PC-3 (cell line): ENCODE data around the gene YBX2. TPM values are rescaled to one million over a fixed set of nuclear protein-coding genes. Genes with fewer than 3 reads are reported as not detected.
A peak's percentile ranks its signal among the peaks of the same experiment; 100 is the strongest.

Source experiments
- ATAC-seq: fragments of 200-7000 bp; cut with Tn5 transposase; 2 replicates; pipeline ENCODE4 v1.9.1; 2020; ENCODE audit warnings: mild to moderate bottlenecking, moderate library complexity
- BruUV-seq: library from RNA; stranded (reverse); fragments of 400-500 nt; replicated peaks from 2 replicates; lab custom pipeline; 2021; lab: Mats Ljungman, UMichigan
- CTCF ChIA-PET: fragments of 300-600 bp; sonication (Branson Sonifier 250); formaldehyde crosslinking; loops from one replicate; lab custom pipeline; 2022; ENCODE audit warnings: antibody characterized with exemption; lab: Charles Lee
- POLR2A ChIA-PET: fragments of 300-600 bp; sonication (Branson Sonifier 250); formaldehyde crosslinking; loops from one replicate; lab custom pipeline; 2022; ENCODE audit warnings: antibody characterized with exemption; ENCODE audit not compliant: unreplicated experiment; lab: Charles Lee
- DNase-seq: peaks from one replicate; pipeline ENCODE4 v3.0.0-alpha.2; 2015
- H2AFZ ChIP-seq: fragments of 300-600 bp; sonication (generic); 2 replicates; pipeline ENCODE4 v1.6.0; 2016; ENCODE audit warnings: antibody characterized with exemption, low read length
- H3F3A ChIP-seq: fragments of 300-600 bp; sonication (generic); one replicate; pipeline ENCODE4 v1.6.0; 2017; ENCODE audit warnings: antibody characterized with exemption, low read length, control low read depth, mild to moderate bottlenecking; ENCODE audit not compliant: unreplicated experiment
- H3K27ac ChIP-seq: fragments of 300-600 bp; sonication (generic); 2 replicates; pipeline ENCODE4 v1.5.1; 2016; ENCODE audit warnings: mild to moderate bottlenecking, low read length
- H3K27me3 ChIP-seq: fragments of 300-600 bp; sonication (generic); 2 replicates; pipeline ENCODE4 v1.6.1; 2016; ENCODE audit warnings: low read length, mixed read lengths
- H3K36me3 ChIP-seq: fragments of 300-600 bp; sonication (generic); 2 replicates; pipeline ENCODE4 v1.6.1; 2016; ENCODE audit warnings: low read depth, mixed run types, low read length, mixed read lengths
- H3K4me1 ChIP-seq: fragments of 300-600 bp; sonication (generic); 2 replicates; pipeline ENCODE4 v1.5.1; 2016; ENCODE audit warnings: low read length; ENCODE audit not compliant: insufficient read depth
- H3K4me2 ChIP-seq: fragments of 300-600 bp; sonication (generic); 2 replicates; pipeline ENCODE4 v1.6.0; 2016; ENCODE audit warnings: low read length
- H3K4me3 ChIP-seq: fragments of 300-600 bp; sonication (generic); 2 replicates; pipeline ENCODE4 v1.5.1; 2016; ENCODE audit warnings: mild to moderate bottlenecking, low read length, mixed read lengths
- H3K79me2 ChIP-seq: fragments of 300-600 bp; sonication (generic); 2 replicates; pipeline ENCODE4 v1.6.1; 2017; ENCODE audit warnings: low read length, mixed read lengths
- H3K9ac ChIP-seq: fragments of 300-600 bp; sonication (generic); 2 replicates; pipeline ENCODE4 v1.6.0; 2016; ENCODE audit warnings: mild to moderate bottlenecking, low read length
- H3K9me2 ChIP-seq: fragments of 300-600 bp; sonication (generic); replicated peaks from 2 replicates; pipeline ENCODE4 v1.6.1; 2016; ENCODE audit warnings: mixed run types, low read length, mixed read lengths
- H3K9me3 ChIP-seq: fragments of 300-600 bp; sonication (generic); 2 replicates; pipeline ENCODE4 v1.6.1; 2016; ENCODE audit warnings: low read length, mixed read lengths
- H4K20me1 ChIP-seq: fragments of 300-600 bp; sonication (generic); 2 replicates; pipeline ENCODE4 v1.6.1; 2016; ENCODE audit warnings: low read length, mixed read lengths
- CTCF ChIP-seq: fragments of 300-600 bp; sonication (generic); conservative IDR thresholded peaks from 2 replicates; pipeline ENCODE4 v1.5.1; 2017; ENCODE audit warnings: antibody characterized with exemption, low read depth, mild to moderate bottlenecking, low read length
- EZH2 ChIP-seq: fragments of 300-600 bp; sonication (generic); IDR thresholded peaks from one replicate; pipeline ENCODE4 v1.6.1; 2017; ENCODE audit warnings: antibody characterized with exemption, mild to moderate bottlenecking, low read length; ENCODE audit not compliant: unreplicated experiment
- EZH2phosphoT487 ChIP-seq: fragments of 300-600 bp; sonication (generic); IDR thresholded peaks from 2 replicates; pipeline ENCODE4 v1.6.1; 2018; ENCODE audit warnings: mild to moderate bottlenecking, antibody characterized with exemption, low read length, borderline replicate concordance
- intact Hi-C: fragments of 100-400 bp; cut with micrococcal nuclease; formaldehyde crosslinking; loops from 2 replicates; pipeline ENCODE4 v1.9.0; 2023
- total RNA-seq: library from RNA; depleted of rRNA; stranded (reverse); fragments of >200 nt; gene quantifications from 2 replicates; pipeline ENCODE4 v1.2.3, GENCODE V29; 2014

Gene YBX2
- total RNA-seq, 1 experiment from 2014 or later: 1.1 TPM

- H4K20me1 ChIP-seq: peaks cover 43% of the 10 kb centered on the region
- H3K4me2 ChIP-seq: 0 out of 2 replicates have a peak overlapping the region, but pooled peaks have one; percentile 93
- CTCF ChIA-PET: no interaction called here
These were observed 16.8 kb upstream of the YBX2 start for GRCh38 chr17:7311110-7311705.

GRCh38 chr17:7309628-7310027 is 15.2 kb upstream of the YBX2 start:
- TF ChIP-seq EZH2 (no peak), EZH2phosphoT487 (no peak), CTCF (no peak)
- BruUV-seq: no TSS peak
- no peak for ATAC-seq
- H3K9ac ChIP-seq: no peak overlapping the region
- no peak for DNase-seq
- no peaks in the 10 kb centered on the region for H3K9me3 ChIP-seq
- intact Hi-C loops: loop anchor here (2.0 to 5.0 kb wide), 3 partner anchors 19 to 262 kb away; partner anchors contain the start of genes GABARAP and NEURL4
- H3K27ac ChIP-seq: no peak overlapping the region
- peaks cover 23% of the 10 kb centered on the region; the same call in 1 of the 2 replicates for H3K4me1 ChIP-seq
- no peaks in the 10 kb centered on the region for H3K9me2 ChIP-seq
- peaks cover 12% of the 10 kb centered on the region for H3F3A ChIP-seq
- H3K79me2 ChIP-seq: peaks cover 51% of the 10 kb centered on the region
- ChIA-PET POLR2A (interaction anchor here (0.6 kb wide), 1 partner anchor 89 kb away, joined by 5 read pairs; no protein-coding TSS in a partner anchor), CTCF (no interaction called here)
- peaks cover 43% of the 10 kb centered on the region for H4K20me1 ChIP-seq
- peaks cover 35% of the 10 kb centered on the region for H3K36me3 ChIP-seq
- H3K4me3 ChIP-seq: peak overlapping the region; percentile 85
- no peaks in the 10 kb centered on the region for H3K27me3 ChIP-seq
- no peak overlapping the region for H2AFZ ChIP-seq
- H3K4me2 ChIP-seq: peak overlapping the region; percentile 93

More at GRCh38 chr17:7311110-7311705, 16.8 kb upstream of the YBX2 start:
- peaks cover 12% of the 10 kb centered on the region for H3F3A ChIP-seq
- peaks cover 51% of the 10 kb centered on the region for H3K79me2 ChIP-seq
- H3K9me3 ChIP-seq: no peaks in the 10 kb centered on the region
- intact Hi-C loops: no loop called here
- H3K9ac ChIP-seq: no peak overlapping the region
- ATAC-seq (no peak), DNase-seq (no peak)
- no peaks in the 10 kb centered on the region for H3K27me3 ChIP-seq
- TF ChIP-seq CTCF (no peak), EZH2phosphoT487 (no peak), EZH2 (no peak)
- H3K9me2 ChIP-seq: no peaks in the 10 kb centered on the region
- H3K4me3 ChIP-seq: no peak overlapping the region
- H2AFZ ChIP-seq: no peak overlapping the region
- BruUV-seq: no TSS peak
- H3K27ac ChIP-seq: no peak overlapping the region
- POLR2A ChIA-PET: no interaction called here
- H3K36me3 ChIP-seq: peaks cover 35% of the 10 kb centered on the region
- peaks cover 29% of the 10 kb centered on the region; the same call in 1 of the 2 replicates for H3K4me1 ChIP-seq
